ENCODE results near the gene TOM1L1. TPM values are rescaled to one million over a fixed set of nuclear protein-coding genes. Genes with fewer than 3 reads are reported as not detected.

Gene TOM1L1
- total RNA-seq, 2 experiments from 2014 or later: not detected

DNA sequence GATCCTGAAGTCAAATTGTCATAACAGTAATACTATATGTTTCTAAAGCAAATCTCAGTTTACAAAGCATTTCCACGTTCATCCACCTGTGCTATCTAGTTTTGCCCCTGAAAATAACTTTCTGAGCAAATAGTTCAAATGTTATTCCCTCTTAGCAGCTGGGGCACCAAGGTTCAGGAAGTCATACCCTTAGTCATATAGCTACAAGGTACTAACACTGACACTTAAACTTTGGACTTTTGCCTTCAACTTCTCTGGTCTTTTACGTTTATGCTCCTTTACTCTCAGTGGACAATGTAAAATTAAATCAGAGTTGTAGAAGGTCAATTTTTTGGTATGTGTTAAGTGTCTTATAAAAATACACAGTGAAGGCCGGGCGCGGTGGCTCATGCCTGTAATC, 34.8 kb downstream of the TOM1L1 start:
- H3K4me1 ChIP-seq (ENCODE audit: insufficient read depth, low read length, poor library complexity, severe bottlenecking): no peaks in the 10 kb centered on the region
- H3K36me3 ChIP-seq (ENCODE audit: insufficient read depth, low read length): no peaks in the 10 kb centered on the region
- no peaks in the 10 kb centered on the region for H3K79me2 ChIP-seq (ENCODE audit: insufficient read depth, low read depth, low read length)
- TF ChIP-seq EZH2phosphoT487 (IDR thresholded peaks at IDR 0.05; ENCODE audit: borderline replicate concordance, low read depth, low read length): no peak
- no peak for TF ChIP-seq CTCF (conservative IDR thresholded peaks at IDR 0.05; ENCODE audit: low read length)
- no peaks in the 10 kb centered on the region for H3K9me2 ChIP-seq (ENCODE audit: insufficient read depth, low read length)
- H3K9me3 ChIP-seq (ENCODE audit: low read length): no peaks in the 10 kb centered on the region
- no peak for DNase-seq (ENCODE audit: low spot score)
- no TSS peak for BruUV-seq (replicated peaks)
- no peak overlapping the region for H3K4me2 ChIP-seq (ENCODE audit: low read length)
- H2AFZ ChIP-seq (ENCODE audit: low read length): no peak overlapping the region
- ChIA-PET CTCF (ENCODE audit: unreplicated experiment) (no interaction called here), POLR2A (no interaction called here)
- H3K4me3 ChIP-seq (ENCODE audit: low read depth, low read length, poor library complexity, severe bottlenecking): no peak overlapping the region
- H3K27ac ChIP-seq (ENCODE audit: low read depth, low read length, poor library complexity, severe bottlenecking): no peak overlapping the region
- intact Hi-C loops (cut with micrococcal nuclease; ENCODE audit: unreplicated experiment): no loop called here
- no peaks in the 10 kb centered on the region for H4K20me1 ChIP-seq (ENCODE audit: insufficient read depth, low read length)

- Histone ChIP-seq H4K20me1 (ENCODE audit: insufficient read depth, low read length) (no peaks in the 10 kb centered on the region), H3K4me3 (ENCODE audit: low read depth, low read length, poor library complexity, severe bottlenecking) (no peak overlapping the region), H2AFZ (ENCODE audit: low read length) (no peak overlapping the region), H3K9me3 (ENCODE audit: low read length) (no peaks in the 10 kb centered on the region), H3K79me2 (ENCODE audit: insufficient read depth, low read depth, low read length) (no peaks in the 10 kb centered on the region), H3K36me3 (ENCODE audit: insufficient read depth, low read length) (no peaks in the 10 kb centered on the region), H3K9me2 (ENCODE audit: insufficient read depth, low read length) (no peaks in the 10 kb centered on the region), H3K4me2 (ENCODE audit: low read length) (no peak overlapping the region), H3K4me1 (ENCODE audit: insufficient read depth, low read length, poor library complexity, severe bottlenecking) (no peaks in the 10 kb centered on the region), H3K27ac (ENCODE audit: low read depth, low read length, poor library complexity, severe bottlenecking) (no peak overlapping the region)
- POLR2A ChIA-PET: no interaction called here
- CTCF ChIA-PET (ENCODE audit: unreplicated experiment): no interaction called here
- no peak for DNase-seq (ENCODE audit: low spot score)
- intact Hi-C loops (cut with micrococcal nuclease; ENCODE audit: unreplicated experiment): no loop called here
- BruUV-seq (replicated peaks): no TSS peak
- no peak for TF ChIP-seq CTCF (conservative IDR thresholded peaks at IDR 0.05; ENCODE audit: low read length)
- TF ChIP-seq EZH2phosphoT487 (IDR thresholded peaks at IDR 0.05; ENCODE audit: borderline replicate concordance, low read depth, low read length): no peak
Observed at GRCh38 chr17:54937018-54937417, 36.4 kb downstream of the TOM1L1 start.

GRCh38 chr17:54937426-54937825, 36.8 kb downstream of the TOM1L1 start:
- H4K20me1 ChIP-seq (ENCODE audit: insufficient read depth, low read length): no peaks in the 10 kb centered on the region
- no TSS peak for BruUV-seq (replicated peaks)
- no peaks in the 10 kb centered on the region for H3K9me3 ChIP-seq (ENCODE audit: low read length)
- intact Hi-C loops (cut with micrococcal nuclease; ENCODE audit: unreplicated experiment): no loop called here
- H3K36me3 ChIP-seq (ENCODE audit: insufficient read depth, low read length): no peaks in the 10 kb centered on the region
- H3K79me2 ChIP-seq (ENCODE audit: insufficient read depth, low read depth, low read length): no peaks in the 10 kb centered on the region
- H3K9me2 ChIP-seq (ENCODE audit: insufficient read depth, low read length): no peaks in the 10 kb centered on the region
- no peaks in the 10 kb centered on the region for H3K4me1 ChIP-seq (ENCODE audit: insufficient read depth, low read length, poor library complexity, severe bottlenecking)
- no peak overlapping the region for H3K4me3 ChIP-seq (ENCODE audit: low read depth, low read length, poor library complexity, severe bottlenecking)
- no peak for DNase-seq (ENCODE audit: low spot score)
- TF ChIP-seq EZH2phosphoT487 (IDR thresholded peaks at IDR 0.05; ENCODE audit: borderline replicate concordance, low read depth, low read length) (no peak), CTCF (conservative IDR thresholded peaks at IDR 0.05; ENCODE audit: low read length) (no peak)
- H3K4me2 ChIP-seq (ENCODE audit: low read length): no peak overlapping the region
- CTCF ChIA-PET (ENCODE audit: unreplicated experiment): no interaction called here
- H2AFZ ChIP-seq (ENCODE audit: low read length): no peak overlapping the region
- no peak overlapping the region for H3K27ac ChIP-seq (ENCODE audit: low read depth, low read length, poor library complexity, severe bottlenecking)
- POLR2A ChIA-PET: no interaction called here
